ENCODE measurements around the gene VMP1.

Gene VMP1

DNA sequence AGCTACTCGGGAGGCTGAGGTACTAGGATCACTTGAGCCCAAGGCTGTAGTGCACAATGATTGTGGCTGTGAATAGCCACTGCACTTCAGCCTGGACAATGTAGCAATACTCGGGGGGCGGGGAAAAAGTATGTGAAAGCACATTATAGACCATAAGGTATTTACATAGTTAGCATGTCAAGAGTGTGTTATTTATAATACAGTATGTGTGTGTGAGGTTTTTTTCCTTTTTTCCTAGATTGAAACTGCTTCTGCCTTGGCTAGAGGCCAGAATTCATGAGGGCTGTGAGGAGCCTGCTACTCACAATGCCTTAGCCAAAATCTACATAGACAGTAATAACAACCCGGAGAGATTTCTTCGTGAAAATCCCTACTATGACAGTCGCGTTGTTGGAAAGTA is 30.7 kb upstream of the VMP1 start:
- DNase-seq (ENCODE audit: low read depth): peak; percentile 54
- TF ChIP-seq, protein P1, sequence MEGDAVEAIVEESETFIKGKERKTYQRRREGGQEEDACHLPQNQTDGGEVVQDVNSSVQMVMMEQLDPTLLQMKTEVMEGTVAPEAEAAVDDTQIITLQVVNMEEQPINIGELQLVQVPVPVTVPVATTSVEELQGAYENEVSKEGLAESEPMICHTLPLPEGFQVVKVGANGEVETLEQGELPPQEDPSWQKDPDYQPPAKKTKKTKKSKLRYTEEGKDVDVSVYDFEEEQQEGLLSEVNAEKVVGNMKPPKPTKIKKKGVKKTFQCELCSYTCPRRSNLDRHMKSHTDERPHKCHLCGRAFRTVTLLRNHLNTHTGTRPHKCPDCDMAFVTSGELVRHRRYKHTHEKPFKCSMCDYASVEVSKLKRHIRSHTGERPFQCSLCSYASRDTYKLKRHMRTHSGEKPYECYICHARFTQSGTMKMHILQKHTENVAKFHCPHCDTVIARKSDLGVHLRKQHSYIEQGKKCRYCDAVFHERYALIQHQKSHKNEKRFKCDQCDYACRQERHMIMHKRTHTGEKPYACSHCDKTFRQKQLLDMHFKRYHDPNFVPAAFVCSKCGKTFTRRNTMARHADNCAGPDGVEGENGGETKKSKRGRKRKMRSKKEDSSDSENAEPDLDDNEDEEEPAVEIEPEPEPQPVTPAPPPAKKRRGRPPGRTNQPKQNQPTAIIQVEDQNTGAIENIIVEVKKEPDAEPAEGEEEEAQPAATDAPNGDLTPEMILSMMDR (conservative IDR thresholded peaks at IDR 0.05; ENCODE audit: low read length): no peak
- no peak overlapping the region for H3K4me3 ChIP-seq (ENCODE audit: low read length)

DNA sequence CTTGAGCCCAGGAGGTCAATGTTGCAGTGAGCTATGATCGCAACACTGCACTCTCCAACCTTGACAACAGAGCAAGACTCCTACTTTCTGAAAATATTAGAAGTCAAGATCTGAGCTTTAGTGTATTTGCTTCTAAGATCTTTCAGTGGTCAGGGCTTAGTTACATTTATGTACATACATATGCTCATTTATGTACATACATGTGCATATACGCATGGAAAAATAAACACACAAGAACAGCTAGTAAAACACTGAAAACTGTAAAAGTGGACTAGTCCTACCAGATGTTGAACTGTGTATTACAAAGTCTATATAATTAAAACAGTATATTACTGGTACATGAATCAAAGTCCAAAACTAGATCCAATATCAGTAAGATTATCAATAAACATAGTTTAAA is 28.5 kb upstream of the VMP1 start:
- DNase-seq (ENCODE audit: low read depth): no peak
- TF ChIP-seq, protein P1 (conservative IDR thresholded peaks at IDR 0.05; ENCODE audit: low read length): no peak
- H3K4me3 ChIP-seq (ENCODE audit: low read length): no peak overlapping the region

DNA sequence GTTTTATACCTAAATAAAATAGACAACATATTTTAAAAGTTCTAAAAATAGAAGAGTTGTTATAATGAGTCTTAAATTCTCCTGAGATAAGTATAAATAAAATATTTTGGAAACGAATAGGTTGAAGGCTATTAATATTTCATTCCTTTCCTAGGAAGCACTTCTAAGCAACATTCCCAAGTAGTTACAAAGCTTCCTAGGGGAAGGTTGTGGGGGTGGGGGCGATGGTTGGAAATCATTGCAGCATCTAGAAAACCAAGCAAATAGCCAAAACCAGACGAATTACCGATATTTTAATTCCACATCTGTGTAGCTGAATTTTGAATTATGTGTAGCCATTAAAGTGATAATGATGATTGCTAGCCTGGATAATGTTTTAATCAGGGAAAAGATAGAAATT is 27.1 kb upstream of the VMP1 start:
- H3K4me3 ChIP-seq (ENCODE audit: low read length): no peak overlapping the region
- TF ChIP-seq, protein P1 (conservative IDR thresholded peaks at IDR 0.05; ENCODE audit: low read length): no peak
- peak; percentile 61 for DNase-seq (ENCODE audit: low read depth)

DNA sequence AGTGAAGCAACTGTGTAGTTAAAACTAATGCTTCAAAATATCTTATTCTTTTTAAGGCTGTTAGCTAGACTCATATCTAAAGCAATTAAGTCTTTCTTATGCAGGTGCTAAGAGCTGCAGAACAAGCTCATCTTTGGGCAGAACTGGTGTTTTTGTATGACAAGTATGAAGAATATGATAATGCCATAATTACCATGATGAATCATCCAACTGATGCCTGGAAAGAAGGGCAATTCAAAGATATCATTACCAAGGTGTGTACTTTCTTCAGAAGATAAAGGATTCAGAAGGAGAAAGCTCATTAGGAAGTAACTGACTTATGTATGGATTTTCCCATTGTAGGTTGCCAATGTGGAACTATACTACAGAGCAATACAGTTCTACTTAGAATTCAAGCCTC is 24.2 kb upstream of the VMP1 start:
- TF ChIP-seq, protein P1 (conservative IDR thresholded peaks at IDR 0.05; ENCODE audit: low read length): no peak
- DNase-seq (ENCODE audit: low read depth): no peak
- H3K4me3 ChIP-seq (ENCODE audit: low read length): no peak overlapping the region

DNA sequence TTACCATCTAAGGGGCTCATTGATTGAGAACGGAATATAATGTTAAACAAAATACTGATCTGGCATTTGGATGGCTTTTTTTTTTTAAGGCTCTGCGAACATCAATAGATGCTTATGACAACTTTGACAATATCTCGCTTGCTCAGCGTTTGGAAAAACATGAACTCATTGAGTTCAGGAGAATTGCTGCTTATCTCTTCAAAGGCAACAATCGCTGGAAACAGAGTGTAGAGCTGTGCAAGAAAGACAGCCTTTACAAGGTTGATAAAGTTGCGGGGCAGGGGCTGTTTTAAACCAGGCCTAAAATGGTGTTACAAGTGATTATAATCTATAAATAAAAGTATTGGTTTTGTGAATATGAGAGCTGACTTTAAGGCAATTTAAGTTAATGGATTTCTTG is 22.5 kb upstream of the VMP1 start:
- no peak for DNase-seq (ENCODE audit: low read depth)
- TF ChIP-seq, protein P1 (conservative IDR thresholded peaks at IDR 0.05; ENCODE audit: low read length): no peak
- H3K4me3 ChIP-seq (ENCODE audit: low read length): no peak overlapping the region

DNA sequence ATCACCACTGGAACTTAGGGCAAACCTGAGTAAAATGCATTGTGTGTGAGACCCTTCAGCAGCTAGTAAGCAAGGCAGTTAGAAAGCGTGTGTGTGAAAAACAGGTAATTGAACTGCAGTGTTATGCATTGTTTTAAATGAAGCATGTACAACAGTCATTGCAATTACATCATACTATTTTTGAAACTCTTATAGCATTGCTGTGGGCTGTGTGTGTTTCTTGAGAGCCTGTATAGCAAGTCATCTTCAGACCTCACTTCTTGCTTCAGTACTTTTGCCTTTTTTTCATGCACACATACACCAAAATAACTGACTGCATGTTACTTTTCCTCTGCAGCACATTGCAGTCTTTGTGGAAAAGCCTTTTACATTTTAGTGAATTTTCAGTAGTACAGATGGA is 19.4 kb upstream of the VMP1 start:
- DNase-seq (ENCODE audit: low read depth): peak; percentile 38
- TF ChIP-seq, protein P1 (conservative IDR thresholded peaks at IDR 0.05; ENCODE audit: low read length): no peak
- no peak overlapping the region for H3K4me3 ChIP-seq (ENCODE audit: low read length)

DNA sequence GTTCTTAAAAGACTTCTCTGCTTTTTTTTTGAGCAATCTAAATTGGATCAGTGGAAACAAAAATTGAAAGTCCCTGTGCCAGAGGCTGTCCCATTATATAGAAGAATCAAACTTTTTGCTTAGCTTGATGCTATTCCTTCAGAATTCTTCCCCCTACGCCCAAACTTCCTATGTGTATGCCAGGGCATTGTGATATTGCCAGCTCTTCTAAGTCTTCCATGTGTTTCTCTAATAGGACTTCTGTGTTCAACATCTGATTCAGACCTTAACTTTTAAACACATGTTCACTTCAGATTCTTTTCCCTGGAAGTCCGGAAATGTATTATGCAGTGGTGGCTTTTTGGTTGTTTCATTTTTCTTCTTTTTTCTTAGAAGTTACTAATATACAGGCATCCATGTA is 19.0 kb upstream of the VMP1 start:
- TF ChIP-seq, protein P1 (conservative IDR thresholded peaks at IDR 0.05; ENCODE audit: low read length): no peak
- H3K4me3 ChIP-seq (ENCODE audit: low read length): no peak overlapping the region
- DNase-seq (ENCODE audit: low read depth): peak; percentile 33
